ENCODE data around the gene EMILIN2.

The EMILIN2 gene

GRCh38 chr18:2923464-2923863 lies 76.7 kb downstream of the EMILIN2 start:
- TF ChIP-seq CTCF (conservative IDR thresholded peaks at IDR 0.05; ENCODE audit: control insufficient read depth, insufficient read depth, low read depth, low read length): no peak
- no peak for DNase-seq (ENCODE audit: low read depth)
- no peak overlapping the region for H3K4me3 ChIP-seq (ENCODE audit: control insufficient read depth, low read depth, low read length)

- no peak overlapping the region for H3K4me3 ChIP-seq (ENCODE audit: control insufficient read depth, low read depth, low read length)
- DNase-seq (ENCODE audit: low read depth): no peak
- TF ChIP-seq CTCF (conservative IDR thresholded peaks at IDR 0.05; ENCODE audit: control insufficient read depth, insufficient read depth, low read depth, low read length): no peak
These were observed 78.1 kb downstream of the EMILIN2 start for GRCh38 chr18:2924920-2925319.

- TF ChIP-seq CTCF (conservative IDR thresholded peaks at IDR 0.05; ENCODE audit: control insufficient read depth, insufficient read depth, low read depth, low read length): no peak
- H3K4me3 ChIP-seq (ENCODE audit: control insufficient read depth, low read depth, low read length): no peak overlapping the region
- no peak for DNase-seq (ENCODE audit: low read depth)
These were observed 79.7 kb downstream of the EMILIN2 start for GRCh38 chr18:2926528-2926927.

GRCh38 chr18:2927745-2928144 lies 80.9 kb downstream of the EMILIN2 start:
- no peak for TF ChIP-seq CTCF (conservative IDR thresholded peaks at IDR 0.05; ENCODE audit: control insufficient read depth, insufficient read depth, low read depth, low read length)
- no peak for DNase-seq (ENCODE audit: low read depth)
- H3K4me3 ChIP-seq (ENCODE audit: control insufficient read depth, low read depth, low read length): no peak overlapping the region

GRCh38 chr18:2932247-2933181 lies 85.7 kb downstream of the EMILIN2 start:
- DNase-seq (ENCODE audit: low read depth): peak; percentile 77
- peak; percentile 71 for TF ChIP-seq CTCF (conservative IDR thresholded peaks at IDR 0.05; ENCODE audit: control insufficient read depth, insufficient read depth, low read depth, low read length)

GRCh38 chr18:2933995-2934394 lies 87.2 kb downstream of the EMILIN2 start:
- no peak overlapping the region for H3K4me3 ChIP-seq (ENCODE audit: control insufficient read depth, low read depth, low read length)
- no peak for DNase-seq (ENCODE audit: low read depth)
- no peak for TF ChIP-seq CTCF (conservative IDR thresholded peaks at IDR 0.05; ENCODE audit: control insufficient read depth, insufficient read depth, low read depth, low read length)

More at GRCh38 chr18:2932247-2933181, 85.7 kb downstream of the EMILIN2 start:
- no peak overlapping the region for H3K4me3 ChIP-seq (ENCODE audit: control insufficient read depth, low read depth, low read length)
